ENCODE measurements around the gene BCL6.

DNA sequence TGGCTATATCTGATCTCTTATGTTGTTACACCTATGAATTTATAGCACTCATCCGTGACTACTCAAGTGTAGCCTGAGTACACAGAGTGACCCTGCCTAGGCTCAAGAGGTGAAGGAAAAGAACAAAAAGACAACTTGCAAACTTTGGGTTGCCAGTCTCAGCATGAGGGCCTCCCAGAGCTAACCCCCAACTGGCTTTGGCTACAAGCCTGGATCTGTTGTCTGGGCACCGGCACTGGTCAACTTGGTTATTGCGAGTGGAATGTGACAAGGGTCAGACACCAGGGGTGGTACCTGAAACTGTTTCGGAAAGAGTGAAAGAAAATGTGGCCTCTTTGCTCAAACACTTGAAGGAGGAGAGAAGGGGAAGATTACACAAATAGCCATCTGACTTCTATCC lies 49.5 kb upstream of the BCL6 start:
- no peak for TF ChIP-seq POLR2A (conservative IDR thresholded peaks at IDR 0.05)
- TF ChIP-seq, protein P1, sequence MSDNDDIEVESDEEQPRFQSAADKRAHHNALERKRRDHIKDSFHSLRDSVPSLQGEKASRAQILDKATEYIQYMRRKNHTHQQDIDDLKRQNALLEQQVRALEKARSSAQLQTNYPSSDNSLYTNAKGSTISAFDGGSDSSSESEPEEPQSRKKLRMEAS (CRISPR knock-in tag; IDR thresholded peaks at IDR 0.05), result no peak
